HEK293 (cell line): ENCODE data around the gene PADI3.

Experiments
- CTCF ChIA-PET: fragments of 350-600 bp; formaldehyde crosslinking; extraction: SDS; loops from one replicate; lab custom pipeline; 2021; ENCODE audit warnings: antibody characterized with exemption; lab: Yijun Ruan, JAX
- POLR2A ChIA-PET: fragments of 300-600 bp; formaldehyde crosslinking; extraction: SDS; loops from one replicate; lab custom pipeline; 2020; ENCODE audit warnings: antibody characterized with exemption, inconsistent platforms; lab: Yijun Ruan, JAX
- H3K27ac ChIP-seq: fragments of 200-500 bp; sonication (Bioruptor generic); 2 replicates; pipeline ENCODE4 v1.5.1; 2014; ENCODE audit warnings: low read depth, low read length, control low read depth, inconsistent platforms; ENCODE audit errors: extremely low read depth
- H3K36me3 ChIP-seq, 2 experiments: fragments of 200-500 bp in 1 of 2; sonication (Bioruptor generic) in 1 of 2; 1 replicate in 1 of 2; 2 replicates in 1 of 2; pipeline ENCODE4 v1.5.1; 2014 to 2017; ENCODE audit warnings: inconsistent platforms in 2 of 2, low read length in 2 of 2; ENCODE audit not compliant: control insufficient read depth in 2 of 2, insufficient read depth in 1 of 2
- H3K4me1 ChIP-seq: fragments of 200-500 bp; sonication (Bioruptor generic); 2 replicates; pipeline ENCODE4 v1.5.1; 2014; ENCODE audit warnings: mild to moderate bottlenecking, low read length, inconsistent platforms; ENCODE audit not compliant: control insufficient read depth, insufficient read depth
- H3K4me3 ChIP-seq: 2 replicates; pipeline ENCODE4 v1.5.1; 2011; ENCODE audit warnings: low read depth, mild to moderate bottlenecking, control low read depth, low read length, moderate library complexity
- H3K9me3 ChIP-seq: fragments of 200-500 bp; sonication (Bioruptor generic); 2 replicates; pipeline ENCODE4 v1.5.1; 2014; ENCODE audit warnings: low read depth, low read length, inconsistent platforms; ENCODE audit not compliant: control insufficient read depth, insufficient read depth
- EGR2 ChIP-seq: fragments of 450-650 bp; formaldehyde crosslinking; IDR thresholded peaks from 2 replicates; pipeline ENCODE4 v1.5.1; 2016; ENCODE audit warnings: low read depth, missing biosample characterization, missing genetic modification characterization
- GLIS1 ChIP-seq: fragments of 450-650 bp; formaldehyde crosslinking; IDR thresholded peaks from 2 replicates; pipeline ENCODE4 v1.5.1; 2016; ENCODE audit warnings: missing biosample characterization, missing genetic modification characterization
- HOXA7 ChIP-seq: sonication (generic); formaldehyde crosslinking; IDR thresholded peaks from 2 replicates; pipeline ENCODE4 v1.8.1; 2022; ENCODE audit warnings: missing genetic modification reagents, borderline replicate concordance
- KLF16 ChIP-seq: fragments of 450-650 bp; formaldehyde crosslinking; IDR thresholded peaks from 2 replicates; pipeline ENCODE4 v1.5.1; 2017; ENCODE audit warnings: missing biosample characterization, missing genetic modification characterization
- MYNN ChIP-seq: fragments of 450-650 bp; formaldehyde crosslinking; IDR thresholded peaks from 2 replicates; pipeline ENCODE4 v1.5.1; 2016; ENCODE audit warnings: missing biosample characterization, missing genetic modification characterization, borderline replicate concordance
- YY2 ChIP-seq: fragments of 450-650 bp; formaldehyde crosslinking; IDR thresholded peaks from 2 replicates; pipeline ENCODE4 v1.5.1; 2016; ENCODE audit warnings: missing biosample characterization, missing genetic modification characterization
- ZBTB8A ChIP-seq: fragments of 450-650 bp; formaldehyde crosslinking; IDR thresholded peaks from 2 replicates; pipeline ENCODE4 v1.5.1; 2016; ENCODE audit warnings: missing biosample characterization, missing genetic modification characterization
- ZFP37 ChIP-seq: fragments of 450-650 bp; formaldehyde crosslinking; IDR thresholded peaks from 2 replicates; pipeline ENCODE4 v1.5.1; 2016; ENCODE audit warnings: missing biosample characterization, missing genetic modification characterization
- ZNF114 ChIP-seq: fragments of 450-650 bp; formaldehyde crosslinking; IDR thresholded peaks from 2 replicates; pipeline ENCODE4 v1.5.0; 2017; ENCODE audit warnings: missing biosample characterization, missing genetic modification characterization
- ZNF140 ChIP-seq: fragments of 450-650 bp; formaldehyde crosslinking; IDR thresholded peaks from 2 replicates; pipeline ENCODE4 v1.5.1; 2016; ENCODE audit warnings: missing biosample characterization, missing genetic modification characterization
- ZNF214 ChIP-seq: fragments of 450-650 bp; formaldehyde crosslinking; IDR thresholded peaks from 2 replicates; pipeline ENCODE4 v1.5.1; 2017; ENCODE audit warnings: missing biosample characterization, mild to moderate bottlenecking, missing genetic modification characterization, borderline replicate concordance
- ZNF274 ChIP-seq, 2 experiments: fragments of 200-500 bp in 1 of 2; fragments of 450-650 bp in 1 of 2; sonication (Bioruptor generic) in 1 of 2; formaldehyde crosslinking in 1 of 2; IDR thresholded peaks; 2 replicates each; pipeline versions ENCODE4 v1.5.1 to v1.6.1; 2014 to 2016; ENCODE audit warnings: borderline replicate concordance in 1 of 2, inconsistent platforms in 1 of 2, low read length in 1 of 2, missing biosample characterization in 1 of 2, missing genetic modification characterization in 1 of 2
- ZNF350 ChIP-seq: fragments of 450-650 bp; formaldehyde crosslinking; IDR thresholded peaks from 2 replicates; pipeline ENCODE4 v1.5.0; 2017; ENCODE audit warnings: missing biosample characterization, mild to moderate bottlenecking, missing genetic modification characterization
- ZNF394 ChIP-seq: fragments of 450-650 bp; formaldehyde crosslinking; IDR thresholded peaks from 2 replicates; pipeline ENCODE4 v1.5.1; 2016; ENCODE audit warnings: missing biosample characterization, missing genetic modification characterization, mild to moderate bottlenecking, moderate library complexity, borderline replicate concordance
- ZNF423 ChIP-seq: fragments of 450-650 bp; formaldehyde crosslinking; IDR thresholded peaks from 2 replicates; pipeline ENCODE4 v1.5.1; 2016; ENCODE audit warnings: missing biosample characterization, missing genetic modification characterization
- ZNF473 ChIP-seq: fragments of 450-650 bp; formaldehyde crosslinking; IDR thresholded peaks from 2 replicates; pipeline ENCODE4 v1.5.1; 2017; ENCODE audit warnings: missing biosample characterization, missing genetic modification characterization
- ZNF501 ChIP-seq: fragments of 450-650 bp; formaldehyde crosslinking; IDR thresholded peaks from 2 replicates; pipeline ENCODE4 v1.5.1; 2016; ENCODE audit warnings: missing biosample characterization, missing genetic modification characterization
- ZNF544 ChIP-seq: fragments of 450-650 bp; formaldehyde crosslinking; IDR thresholded peaks from 2 replicates; pipeline ENCODE4 v1.5.0; 2017; ENCODE audit warnings: missing biosample characterization, missing genetic modification characterization
- ZNF558 ChIP-seq: fragments of 450-650 bp; formaldehyde crosslinking; IDR thresholded peaks from 2 replicates; pipeline ENCODE4 v1.5.1; 2016; ENCODE audit warnings: missing biosample characterization, missing genetic modification characterization
- ZNF596 ChIP-seq: fragments of 450-650 bp; IDR thresholded peaks from 2 replicates; pipeline ENCODE4 v1.5.0; 2018; ENCODE audit warnings: missing biosample characterization, mild to moderate bottlenecking, missing genetic modification characterization, moderate library complexity
- ZNF623 ChIP-seq: fragments of 450-650 bp; formaldehyde crosslinking; IDR thresholded peaks from 2 replicates; pipeline ENCODE4 v1.5.1; 2016; ENCODE audit warnings: missing biosample characterization, missing genetic modification characterization
- ZNF624 ChIP-seq: fragments of 450-650 bp; formaldehyde crosslinking; IDR thresholded peaks from 2 replicates; pipeline ENCODE4 v1.5.1; 2017; ENCODE audit warnings: missing biosample characterization, missing genetic modification characterization
- ZNF701 ChIP-seq: fragments of 450-650 bp; formaldehyde crosslinking; IDR thresholded peaks from 2 replicates; pipeline ENCODE4 v1.5.1; 2016; ENCODE audit warnings: missing biosample characterization, missing genetic modification characterization
- ZNF707 ChIP-seq: fragments of 450-650 bp; formaldehyde crosslinking; IDR thresholded peaks from 2 replicates; pipeline ENCODE4 v1.5.1; 2016; ENCODE audit warnings: missing biosample characterization, missing genetic modification characterization
- ZNF768 ChIP-seq: fragments of 450-650 bp; formaldehyde crosslinking; IDR thresholded peaks from 2 replicates; pipeline ENCODE4 v1.5.1; 2018; ENCODE audit warnings: missing biosample characterization, mild to moderate bottlenecking, missing genetic modification characterization
- ZNF785 ChIP-seq: fragments of 450-650 bp; formaldehyde crosslinking; IDR thresholded peaks from 2 replicates; pipeline ENCODE4 v1.5.1; 2016; ENCODE audit warnings: missing biosample characterization, missing genetic modification characterization
- ZSCAN23 ChIP-seq: fragments of 450-650 bp; formaldehyde crosslinking; IDR thresholded peaks from 2 replicates; pipeline ENCODE4 v1.5.1; 2016; ENCODE audit warnings: missing biosample characterization, missing genetic modification characterization
- ZXDB ChIP-seq: fragments of 450-650 bp; formaldehyde crosslinking; IDR thresholded peaks from 2 replicates; pipeline ENCODE4 v1.5.1; 2016; ENCODE audit warnings: missing biosample characterization, missing genetic modification characterization
- TF ChIP-seq, protein P1 (sequence below): fragments of 450-650 bp; formaldehyde crosslinking; IDR thresholded peaks from 2 replicates; pipeline ENCODE4 v1.5.1; 2016; ENCODE audit warnings: missing biosample characterization, missing genetic modification characterization
- TF ChIP-seq, protein P2 (sequence below): fragments of 450-650 bp; formaldehyde crosslinking; IDR thresholded peaks from 2 replicates; pipeline ENCODE4 v1.5.1; 2016; ENCODE audit warnings: missing biosample characterization, missing genetic modification characterization, low read depth
- TF ChIP-seq, protein P3 (sequence below): fragments of 450-650 bp; formaldehyde crosslinking; IDR thresholded peaks from 2 replicates; pipeline ENCODE4 v1.5.1; 2016; ENCODE audit warnings: missing biosample characterization, missing genetic modification characterization
- TF ChIP-seq, protein P4 (sequence below): fragments of 450-650 bp; formaldehyde crosslinking; IDR thresholded peaks from 2 replicates; pipeline ENCODE4 v1.5.1; 2017; ENCODE audit warnings: missing biosample characterization, missing genetic modification characterization

The PADI3 gene

DNA sequence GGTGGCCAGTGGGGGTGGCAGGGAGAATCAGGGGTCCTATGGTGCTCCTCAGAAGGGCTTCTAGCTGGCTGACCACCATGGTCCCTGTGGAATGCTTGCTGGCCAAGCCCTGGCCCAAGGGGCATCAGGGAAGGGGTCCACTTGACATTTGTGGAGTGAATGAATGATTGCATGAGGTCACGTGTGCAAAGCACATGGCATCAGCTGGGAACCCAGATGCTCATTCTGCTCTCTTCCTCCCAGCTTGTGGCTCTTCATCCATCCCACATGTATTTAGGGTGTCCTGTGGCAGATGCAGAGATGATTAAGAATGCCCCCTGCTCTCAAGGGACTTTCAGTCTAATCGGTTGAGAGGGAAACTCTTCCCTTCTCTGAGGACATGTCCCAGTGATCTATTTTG, 32.0 kb downstream of the PADI3 start:
- Histone ChIP-seq H3K27ac (no peak overlapping the region), H3K36me3 (no peaks in the 10 kb centered on the region), H3K4me3 (no peak overlapping the region), H3K9me3 (no peaks in the 10 kb centered on the region), H3K4me1 (no peaks in the 10 kb centered on the region)
- CTCF ChIA-PET = interaction anchor here (0.6 to 1.2 kb wide), 3 partner anchors 11 to 56 kb away, joined by 3 to 4 read pairs (median 3); no protein-coding TSS in a partner anchor
- POLR2A ChIA-PET = no interaction called here
- TF ChIP-seq ZNF140 (no peak), ZNF544 (tag by site-specific recombination) (no peak), ZNF624 (tag by site-specific recombination) (no peak), ZNF114 (no peak), ZNF423 (tag by site-specific recombination) (no peak), ZNF785 (tag by site-specific recombination) (no peak), ZNF274 (IDR thresholded peaks at IDR 0.05; ENCODE audit: low read length) (no peak), ZNF274 (tag by site-specific recombination; IDR thresholded peaks at IDR 0.05; ENCODE audit: borderline replicate concordance) (no peak), ZXDB (tag by site-specific recombination) (no peak), ZNF701 (tag by site-specific recombination) (no peak), EGR2 (no peak), ZSCAN23 (tag by site-specific recombination) (no peak), ZNF394 (no peak), ZNF623 (tag by site-specific recombination) (no peak)
- TF ChIP-seq, protein P1, sequence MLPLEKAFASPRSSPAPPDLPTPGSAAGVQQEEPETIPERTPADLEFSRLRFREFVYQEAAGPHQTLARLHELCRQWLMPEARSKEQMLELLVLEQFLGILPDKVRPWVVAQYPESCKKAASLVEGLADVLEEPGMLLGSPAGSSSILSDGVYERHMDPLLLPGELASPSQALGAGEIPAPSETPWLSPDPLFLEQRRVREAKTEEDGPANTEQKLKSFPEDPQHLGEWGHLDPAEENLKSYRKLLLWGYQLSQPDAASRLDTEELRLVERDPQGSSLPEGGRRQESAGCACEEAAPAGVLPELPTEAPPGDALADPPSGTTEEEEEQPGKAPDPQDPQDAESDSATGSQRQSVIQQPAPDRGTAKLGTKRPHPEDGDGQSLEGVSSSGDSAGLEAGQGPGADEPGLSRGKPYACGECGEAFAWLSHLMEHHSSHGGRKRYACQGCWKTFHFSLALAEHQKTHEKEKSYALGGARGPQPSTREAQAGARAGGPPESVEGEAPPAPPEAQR (tag by site-specific recombination) = no peak
- TF ChIP-seq, protein P2, sequence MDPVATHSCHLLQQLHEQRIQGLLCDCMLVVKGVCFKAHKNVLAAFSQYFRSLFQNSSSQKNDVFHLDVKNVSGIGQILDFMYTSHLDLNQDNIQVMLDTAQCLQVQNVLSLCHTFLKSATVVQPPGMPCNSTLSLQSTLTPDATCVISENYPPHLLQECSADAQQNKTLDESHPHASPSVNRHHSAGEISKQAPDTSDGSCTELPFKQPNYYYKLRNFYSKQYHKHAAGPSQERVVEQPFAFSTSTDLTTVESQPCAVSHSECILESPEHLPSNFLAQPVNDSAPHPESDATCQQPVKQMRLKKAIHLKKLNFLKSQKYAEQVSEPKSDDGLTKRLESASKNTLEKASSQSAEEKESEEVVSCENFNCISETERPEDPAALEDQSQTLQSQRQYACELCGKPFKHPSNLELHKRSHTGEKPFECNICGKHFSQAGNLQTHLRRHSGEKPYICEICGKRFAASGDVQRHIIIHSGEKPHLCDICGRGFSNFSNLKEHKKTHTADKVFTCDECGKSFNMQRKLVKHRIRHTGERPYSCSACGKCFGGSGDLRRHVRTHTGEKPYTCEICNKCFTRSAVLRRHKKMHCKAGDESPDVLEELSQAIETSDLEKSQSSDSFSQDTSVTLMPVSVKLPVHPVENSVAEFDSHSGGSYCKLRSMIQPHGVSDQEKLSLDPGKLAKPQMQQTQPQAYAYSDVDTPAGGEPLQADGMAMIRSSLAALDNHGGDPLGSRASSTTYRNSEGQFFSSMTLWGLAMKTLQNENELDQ (tag by site-specific recombination) = no peak
- TF ChIP-seq, protein P3, sequence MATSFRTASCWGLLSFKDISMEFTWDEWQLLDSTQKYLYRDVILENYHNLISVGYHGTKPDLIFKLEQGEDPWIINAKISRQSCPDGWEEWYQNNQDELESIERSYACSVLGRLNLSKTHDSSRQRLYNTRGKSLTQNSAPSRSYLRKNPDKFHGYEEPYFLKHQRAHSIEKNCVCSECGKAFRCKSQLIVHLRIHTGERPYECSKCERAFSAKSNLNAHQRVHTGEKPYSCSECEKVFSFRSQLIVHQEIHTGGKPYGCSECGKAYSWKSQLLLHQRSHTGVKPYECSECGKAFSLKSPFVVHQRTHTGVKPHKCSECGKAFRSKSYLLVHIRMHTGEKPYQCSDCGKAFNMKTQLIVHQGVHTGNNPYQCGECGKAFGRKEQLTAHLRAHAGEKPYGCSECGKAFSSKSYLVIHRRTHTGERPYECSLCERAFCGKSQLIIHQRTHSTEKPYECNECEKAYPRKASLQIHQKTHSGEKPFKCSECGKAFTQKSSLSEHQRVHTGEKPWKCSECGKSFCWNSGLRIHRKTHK (tag by site-specific recombination) = no peak
- TF ChIP-seq, all 188 proteins: peak for 0

DNA sequence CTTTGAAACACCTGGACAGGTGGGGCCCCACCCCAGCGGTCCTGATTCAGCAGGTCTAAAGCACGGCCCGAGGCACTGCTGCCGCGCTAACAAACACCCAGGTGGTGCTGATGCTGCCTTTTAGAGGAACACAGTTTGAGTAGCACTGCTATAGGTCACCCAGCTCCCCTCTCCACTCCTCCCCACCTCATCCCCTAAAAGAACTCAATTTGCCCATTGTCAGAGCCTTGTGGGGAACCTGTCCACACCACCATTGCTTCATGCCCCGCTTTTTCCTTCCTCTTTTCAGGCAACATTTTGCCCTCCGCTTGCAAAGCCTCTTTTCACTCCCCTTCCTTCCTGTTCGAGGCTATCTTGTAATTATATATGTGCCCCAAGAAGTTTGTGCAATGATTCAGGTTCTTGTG, 32.9 kb downstream of the PADI3 start:
- Histone ChIP-seq H3K36me3 (no peaks in the 10 kb centered on the region), H3K4me3 (no peak overlapping the region), H3K9me3 (no peaks in the 10 kb centered on the region), H3K27ac (no peak overlapping the region), H3K4me1 (no peaks in the 10 kb centered on the region)
- CTCF ChIA-PET = interaction anchor here (0.6 to 1.0 kb wide), 3 partner anchors 8 to 174 kb away, joined by 3 to 7 read pairs (median 4); no protein-coding TSS in a partner anchor
- POLR2A ChIA-PET = no interaction called here
- no peak for TF ChIP-seq ZNF768 (tag by site-specific recombination)
- no peak for TF ChIP-seq ZNF501
- no peak for TF ChIP-seq ZNF214 (tag by site-specific recombination)
- TF ChIP-seq ZNF596 = no peak
- no peak for TF ChIP-seq MYNN (tag by site-specific recombination)
- no peak for TF ChIP-seq ZNF707
- no peak for TF ChIP-seq ZBTB8A (tag by site-specific recombination)
- TF ChIP-seq HOXA7 = no peak
- TF ChIP-seq YY2 = no peak
- no peak for TF ChIP-seq KLF16
- TF ChIP-seq ZNF558 (tag by site-specific recombination) = no peak
- no peak for TF ChIP-seq ZNF423 (tag by site-specific recombination)
- TF ChIP-seq ZFP37 (tag by site-specific recombination) = no peak
- TF ChIP-seq ZNF350 (tag by site-specific recombination) = no peak
- TF ChIP-seq GLIS1 (tag by site-specific recombination) = no peak
- TF ChIP-seq, protein P4, sequence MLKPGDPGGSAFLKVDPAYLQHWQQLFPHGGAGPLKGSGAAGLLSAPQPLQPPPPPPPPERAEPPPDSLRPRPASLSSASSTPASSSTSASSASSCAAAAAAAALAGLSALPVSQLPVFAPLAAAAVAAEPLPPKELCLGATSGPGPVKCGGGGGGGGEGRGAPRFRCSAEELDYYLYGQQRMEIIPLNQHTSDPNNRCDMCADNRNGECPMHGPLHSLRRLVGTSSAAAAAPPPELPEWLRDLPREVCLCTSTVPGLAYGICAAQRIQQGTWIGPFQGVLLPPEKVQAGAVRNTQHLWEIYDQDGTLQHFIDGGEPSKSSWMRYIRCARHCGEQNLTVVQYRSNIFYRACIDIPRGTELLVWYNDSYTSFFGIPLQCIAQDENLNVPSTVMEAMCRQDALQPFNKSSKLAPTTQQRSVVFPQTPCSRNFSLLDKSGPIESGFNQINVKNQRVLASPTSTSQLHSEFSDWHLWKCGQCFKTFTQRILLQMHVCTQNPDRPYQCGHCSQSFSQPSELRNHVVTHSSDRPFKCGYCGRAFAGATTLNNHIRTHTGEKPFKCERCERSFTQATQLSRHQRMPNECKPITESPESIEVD (tag by site-specific recombination) = no peak
- no peak for TF ChIP-seq ZNF473 (tag by site-specific recombination)
